T-helper 1 cell treated with Interleukin-12 subunit alpha and Interleukin-12 subunit beta and Interleukin-4 antibody, amounts not matched to agents 30 ng/mL and 1 ng/mL, for 36 hours (primary cell): ENCODE measurements around the gene TIAM2. TPM values are rescaled to one million over a fixed set of nuclear protein-coding genes. Genes with fewer than 3 reads are reported as not detected.

Experiments used
- intact Hi-C: fragments of 100-400 bp; cut with micrococcal nuclease; formaldehyde crosslinking; loops from one replicate; pipeline ENCODE4 v1.15.1; 2024
- total RNA-seq: library from RNA; stranded (reverse); gene quantifications from 2 replicates; pipeline ENCODE4 v1.2.3, GENCODE V29; 2022

TIAM2 gene
- total RNA-seq, 1 donor from 2014 or later, result 7.6 TPM

DNA sequence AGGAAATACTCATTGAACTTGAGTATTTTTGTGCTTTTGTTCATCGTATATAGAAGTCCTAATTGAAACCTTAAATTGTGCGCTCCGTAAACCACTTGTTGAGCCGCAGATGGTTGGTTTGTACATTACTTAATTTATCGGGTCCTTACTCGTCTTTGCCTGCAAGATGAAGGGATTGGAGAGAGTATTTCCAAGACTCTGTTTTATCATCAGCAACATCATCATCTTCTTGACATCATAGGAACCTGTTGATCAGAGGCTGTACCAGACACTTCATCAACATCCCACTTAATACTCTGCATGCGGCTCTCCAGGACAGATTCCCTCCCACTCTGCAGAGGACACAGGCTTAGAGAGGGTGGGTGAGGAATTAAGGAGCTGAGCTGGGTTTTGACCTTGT is 28.6 kb downstream of the TIAM2 start:
- intact Hi-C loops, result no loop called here

- intact Hi-C loops, result no loop called here
Observed at GRCh38 chr6:155024391-155025027, 29.4 kb downstream of the TIAM2 start.

DNA sequence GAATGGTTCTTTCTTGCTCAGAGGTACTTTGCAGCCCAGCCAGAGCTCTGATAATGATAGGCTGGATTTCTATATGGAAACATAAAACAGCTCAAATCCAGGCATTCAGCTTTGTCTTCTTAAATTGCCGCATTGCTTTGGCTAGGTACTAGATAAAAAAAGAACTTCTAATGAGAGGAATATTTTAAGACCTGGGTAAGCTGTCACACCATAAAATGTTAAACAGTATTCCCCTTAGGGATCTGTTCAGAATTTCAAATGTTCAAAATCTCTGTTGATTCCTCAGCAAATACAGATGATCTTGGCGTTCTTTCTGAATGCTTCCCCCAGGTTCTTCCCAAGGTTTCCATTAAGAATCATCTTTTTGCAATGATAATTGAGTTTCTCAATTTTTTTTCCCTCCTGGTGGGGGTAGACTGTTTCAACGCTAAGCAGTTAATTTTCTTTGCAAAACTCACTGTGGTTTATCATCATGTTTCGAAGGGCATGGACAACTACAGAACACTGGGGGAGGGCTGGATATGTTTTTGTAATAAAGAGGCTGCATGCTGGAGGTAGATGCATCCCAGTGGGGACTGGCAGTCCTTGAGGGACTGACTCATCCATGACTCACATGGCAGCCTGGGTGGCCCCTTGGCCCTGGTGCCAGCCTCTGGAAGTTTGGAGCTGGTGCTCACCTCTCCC is 31.0 kb downstream of the TIAM2 start:
- intact Hi-C loops, result no loop called here

- intact Hi-C loops, result no loop called here
Observed at GRCh38 chr6:155026706-155027045, 31.6 kb downstream of the TIAM2 start.

- intact Hi-C loops, result no loop called here
Observed at GRCh38 chr6:155030148-155030720, 35.1 kb downstream of the TIAM2 start.

GRCh38 chr6:155031091-155031490 is 36.0 kb downstream of the TIAM2 start:
- intact Hi-C loops, result no loop called here

GRCh38 chr6:155033021-155033791 is 38.1 kb downstream of the TIAM2 start:
- intact Hi-C loops, result no loop called here

- intact Hi-C loops, result no loop called here
Observed at GRCh38 chr6:155036907-155037306, 41.8 kb downstream of the TIAM2 start.

GRCh38 chr6:155038104-155038503 is 43.0 kb downstream of the TIAM2 start:
- intact Hi-C loops, result no loop called here

GRCh38 chr6:155038527-155038926 is 43.4 kb downstream of the TIAM2 start:
- intact Hi-C loops, result no loop called here

DNA sequence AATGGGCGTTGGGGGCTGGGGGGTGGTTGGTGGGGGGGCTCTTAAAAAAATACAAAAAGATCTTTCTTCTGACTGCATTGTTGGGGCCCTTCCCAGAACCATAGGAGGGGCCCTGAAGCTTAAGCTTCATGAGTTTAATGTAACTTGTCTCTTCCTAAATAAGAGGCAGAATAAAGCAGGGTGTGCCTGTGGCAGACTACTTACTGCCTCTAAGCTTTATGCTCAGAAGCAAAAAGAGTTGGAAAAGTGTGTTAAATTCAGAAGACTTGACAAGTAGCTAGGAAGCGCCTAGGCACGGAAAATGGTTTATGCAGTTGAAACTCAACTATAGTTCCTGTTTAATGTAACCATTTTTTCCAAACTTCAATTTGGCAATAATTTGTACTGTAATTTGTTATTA is 44.5 kb downstream of the TIAM2 start:
- intact Hi-C loops, result no loop called here

DNA sequence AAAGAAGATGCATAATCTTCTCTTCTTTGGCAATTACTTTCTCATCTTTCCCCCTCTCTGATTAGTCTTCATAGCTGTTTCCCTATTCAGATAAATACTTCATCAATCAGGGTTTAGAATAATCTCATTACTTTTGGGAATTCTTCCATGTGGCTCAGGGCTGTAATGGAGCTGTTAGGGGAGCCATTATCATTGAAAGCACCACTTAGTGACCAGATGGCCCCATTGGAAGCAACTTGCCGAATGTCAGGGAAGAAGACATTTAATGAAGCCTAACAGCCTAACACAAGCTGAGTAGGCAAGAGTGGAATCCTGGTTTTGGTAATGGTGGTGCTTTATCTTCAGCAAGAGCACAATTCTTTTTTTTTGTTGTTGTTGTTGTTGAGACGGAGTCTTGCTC is 45.0 kb downstream of the TIAM2 start:
- intact Hi-C loops, result no loop called here

DNA sequence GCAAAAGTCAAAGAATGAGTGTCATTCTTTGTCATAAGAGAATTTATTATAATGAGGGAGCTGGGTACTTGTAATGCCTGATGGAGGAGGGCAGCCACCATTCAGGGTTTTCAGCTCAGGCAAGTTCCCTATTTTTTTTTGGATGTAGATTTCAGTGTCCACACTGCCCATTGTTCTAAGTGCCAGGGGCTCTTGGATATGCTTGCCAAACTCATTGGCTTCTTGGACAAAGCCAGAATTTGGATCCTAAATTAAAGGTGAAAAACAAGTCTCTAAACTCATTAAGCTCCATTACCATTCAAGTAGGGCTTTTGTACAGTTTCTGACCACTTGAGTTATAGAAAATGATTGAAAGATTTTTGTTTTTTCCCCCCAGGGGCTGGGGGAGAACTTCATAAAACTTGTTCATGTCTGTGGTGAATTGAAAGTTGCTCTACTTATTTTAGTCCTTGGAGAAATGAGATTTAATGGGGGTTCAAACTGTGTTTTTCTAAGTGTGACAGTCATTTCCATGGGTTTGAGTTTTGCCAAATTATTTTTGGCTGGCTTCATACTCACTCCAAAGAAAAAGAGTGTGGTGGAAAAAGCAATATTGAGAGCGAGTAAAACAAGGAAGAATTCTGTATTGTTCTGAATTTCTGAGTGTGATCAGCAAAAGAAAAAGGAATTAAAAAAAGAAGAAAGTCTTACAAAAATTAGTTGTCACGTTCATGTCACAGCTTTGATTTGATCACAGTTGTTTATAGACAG is 46.0 kb downstream of the TIAM2 start:
- intact Hi-C loops, result no loop called here

DNA sequence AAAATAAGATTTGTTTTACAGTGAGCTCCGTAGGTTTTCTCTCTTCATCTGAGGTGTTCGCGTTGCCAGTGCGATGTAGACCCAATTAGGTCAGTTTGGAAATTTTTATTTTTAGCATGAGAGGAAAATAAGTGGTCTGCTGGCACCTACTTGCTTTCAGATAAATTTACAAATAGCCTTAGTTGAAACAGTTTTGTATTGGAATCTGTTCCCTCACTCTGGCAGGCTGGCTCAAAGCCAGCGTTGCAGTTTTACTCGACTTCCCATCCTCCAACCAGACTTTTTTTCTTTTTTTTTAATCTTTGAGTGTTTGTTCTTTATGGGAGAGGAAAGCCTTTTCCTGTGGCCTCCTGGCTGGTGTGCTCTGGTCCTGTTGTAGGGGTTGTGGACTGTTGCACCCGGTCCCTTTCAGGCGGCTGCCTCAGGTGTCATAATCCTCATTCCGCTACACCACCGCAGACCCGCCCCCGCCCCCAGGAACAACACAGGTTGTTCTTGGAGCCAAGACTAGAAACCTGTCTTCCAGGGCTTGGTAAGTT is 46.7 kb downstream of the TIAM2 start:
- intact Hi-C loops, result no loop called here

DNA sequence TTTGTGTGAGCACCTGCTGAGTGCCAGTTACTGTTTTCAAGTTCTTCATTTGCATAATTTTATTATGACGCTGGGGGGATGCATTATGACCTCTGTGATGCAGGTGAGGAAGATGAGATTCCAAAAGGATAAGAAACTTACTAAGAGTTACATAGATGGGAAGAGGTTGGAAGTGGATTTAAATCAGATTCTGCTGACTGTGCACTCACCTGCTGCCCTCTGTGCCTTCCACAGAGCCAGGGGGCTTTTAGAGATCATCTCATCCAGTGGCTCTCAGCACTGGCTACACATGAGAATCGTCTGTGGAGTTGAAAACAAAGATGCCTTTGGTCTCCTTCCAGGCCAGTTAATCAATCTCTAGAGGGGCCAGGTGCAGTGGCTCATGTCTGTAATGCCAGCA is 47.9 kb downstream of the TIAM2 start:
- intact Hi-C loops, result no loop called here

GRCh38 chr6:155045561-155046404 is 50.7 kb downstream of the TIAM2 start:
- intact Hi-C loops, result no loop called here

DNA sequence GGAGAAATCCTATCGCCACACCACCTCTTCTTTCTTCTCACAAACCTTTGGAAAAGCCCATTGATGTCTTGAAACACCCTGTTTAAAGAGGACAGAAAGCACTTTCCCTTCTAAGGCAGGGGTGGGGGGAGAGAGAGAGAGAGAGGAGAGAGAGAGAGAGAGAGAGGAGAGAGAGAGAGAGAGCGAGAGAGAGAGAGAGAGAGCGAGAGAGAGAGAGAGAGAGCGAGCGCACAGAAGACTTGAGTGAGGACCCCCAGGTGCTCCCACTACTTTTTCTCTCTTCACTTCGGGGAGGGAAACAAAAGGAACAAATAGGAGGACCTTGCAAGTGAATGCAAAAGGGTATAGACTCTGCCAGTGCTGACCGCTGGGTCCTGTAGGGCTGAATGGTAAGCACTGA is 52.4 kb downstream of the TIAM2 start:
- intact Hi-C loops, result no loop called here

DNA sequence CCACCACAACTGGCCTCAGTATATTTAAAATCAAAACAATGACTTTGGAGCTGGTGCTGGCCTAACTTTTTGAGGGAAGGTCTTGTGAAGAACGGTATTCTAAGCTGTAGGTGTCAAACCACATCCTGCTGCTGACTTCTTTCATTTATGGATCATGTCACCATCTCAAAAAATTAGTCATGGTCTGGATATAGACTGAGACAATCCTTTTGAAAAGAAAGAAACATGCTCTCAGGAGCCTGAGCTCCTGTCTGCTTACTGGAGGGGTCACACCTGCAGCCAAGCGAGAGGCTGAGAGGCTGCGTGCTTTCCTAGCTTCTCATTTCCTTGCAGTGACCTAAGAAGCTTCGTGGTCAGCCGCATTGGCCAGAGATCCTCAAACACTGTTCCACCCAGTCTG is 55.2 kb downstream of the TIAM2 start:
- intact Hi-C loops, result loop anchor here (1.0 to 5.0 kb wide), 9 partner anchors 54 to 800 kb away; partner anchors contain the start of genes SCAF8 and TFB1M

- intact Hi-C loops, result loop anchor here (5.0 kb wide), 1 partner anchor 363 kb away; no protein-coding TSS in a partner anchor
Observed at GRCh38 chr6:155054491-155055250, 59.6 kb downstream of the TIAM2 start.
